BJ (cell line): ENCODE results near the gene CACNA2D2. TPM values are rescaled to one million over a fixed set of nuclear protein-coding genes. Genes with fewer than 3 reads are reported as not detected.

Source experiments
- CTCF ChIA-PET: fragments of 350-600 bp; formaldehyde crosslinking; extraction: SDS; loops from one replicate; lab custom pipeline; 2021; ENCODE audit warnings: antibody characterized with exemption, inconsistent platforms; lab: Yijun Ruan, JAX
- POLR2A ChIA-PET: fragments of 300-600 bp; sonication (Branson Sonifier 250); formaldehyde crosslinking; extraction: SDS; loops from one replicate; lab custom pipeline; 2021; ENCODE audit warnings: antibody characterized with exemption; lab: Charles Lee
- DNase-seq: peaks from one replicate; pipeline ENCODE4 v3.0.0-alpha.2; 2011; ENCODE audit warnings: low read depth
- H3K27me3 ChIP-seq: 2 replicates; pipeline ENCODE4 v1.6.0; 2011; ENCODE audit warnings: low read length; ENCODE audit not compliant: control insufficient read depth, insufficient read depth
- H3K36me3 ChIP-seq: 2 replicates; pipeline ENCODE4 v1.5.1; 2011; ENCODE audit warnings: low read length; ENCODE audit not compliant: control insufficient read depth, insufficient read depth
- H3K4me3 ChIP-seq: 2 replicates; pipeline ENCODE4 v1.5.1; 2011; ENCODE audit warnings: low read depth, mild to moderate bottlenecking, control low read depth, low read length
- polyA plus RNA-seq: library from polyadenylated mRNA; depleted of rRNA; stranded (reverse); fragments of >200 nt; gene quantifications from 2 replicates; pipeline ENCODE4 v1.2.3, GENCODE V29; 2011
- TF ChIP-seq, protein P1 (sequence below): IDR thresholded peaks from 2 replicates; pipeline ENCODE4 v1.5.1; 2011; ENCODE audit warnings: low read depth, mild to moderate bottlenecking, control low read depth, inconsistent platforms, low read length, moderate library complexity; ENCODE audit not compliant: insufficient read depth

The CACNA2D2 gene
- polyA plus RNA-seq, 1 experiment = 0.11 TPM

DNA sequence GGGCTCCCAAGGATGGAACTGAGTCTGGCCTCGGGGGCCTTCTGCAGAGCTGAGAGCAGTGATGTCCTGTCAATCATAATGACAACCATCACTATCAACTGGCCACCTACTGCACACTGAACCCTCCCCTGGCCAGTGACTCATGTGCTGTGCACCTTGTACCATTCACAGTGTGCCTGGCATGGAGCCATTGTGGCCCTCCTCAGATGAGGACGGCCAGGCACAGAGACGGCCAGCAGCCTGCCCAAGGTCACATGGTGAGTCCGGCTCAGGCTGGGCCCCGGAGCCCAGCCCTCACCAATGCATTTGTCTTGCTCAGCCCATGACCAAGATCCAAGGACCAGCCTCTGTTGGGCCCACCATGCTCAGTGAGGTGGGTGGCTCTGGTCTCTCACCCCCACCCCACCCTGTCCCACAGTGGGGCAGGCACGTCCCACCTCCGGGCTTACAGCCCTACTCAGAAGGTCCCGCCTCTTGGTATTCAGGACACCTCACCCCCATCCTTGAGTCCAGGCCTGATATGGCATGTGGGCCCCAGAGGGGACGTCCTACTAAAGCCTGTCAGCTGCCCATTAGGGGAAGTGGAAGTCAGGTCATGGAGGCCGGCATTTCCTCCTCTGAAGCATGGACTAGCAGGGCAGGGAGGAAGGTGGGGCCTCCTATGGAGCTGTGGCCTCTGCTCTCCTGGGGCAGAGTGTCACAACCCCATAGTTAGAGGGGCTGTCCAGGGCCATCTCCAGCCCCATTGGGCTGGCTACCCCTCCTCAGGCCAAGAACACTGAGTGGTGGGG, 108.2 kb downstream of the CACNA2D2 start:
- ChIA-PET POLR2A (no interaction called here), CTCF (no interaction called here)
- no peaks in the 10 kb centered on the region for H3K36me3 ChIP-seq
- TF ChIP-seq, protein P1, sequence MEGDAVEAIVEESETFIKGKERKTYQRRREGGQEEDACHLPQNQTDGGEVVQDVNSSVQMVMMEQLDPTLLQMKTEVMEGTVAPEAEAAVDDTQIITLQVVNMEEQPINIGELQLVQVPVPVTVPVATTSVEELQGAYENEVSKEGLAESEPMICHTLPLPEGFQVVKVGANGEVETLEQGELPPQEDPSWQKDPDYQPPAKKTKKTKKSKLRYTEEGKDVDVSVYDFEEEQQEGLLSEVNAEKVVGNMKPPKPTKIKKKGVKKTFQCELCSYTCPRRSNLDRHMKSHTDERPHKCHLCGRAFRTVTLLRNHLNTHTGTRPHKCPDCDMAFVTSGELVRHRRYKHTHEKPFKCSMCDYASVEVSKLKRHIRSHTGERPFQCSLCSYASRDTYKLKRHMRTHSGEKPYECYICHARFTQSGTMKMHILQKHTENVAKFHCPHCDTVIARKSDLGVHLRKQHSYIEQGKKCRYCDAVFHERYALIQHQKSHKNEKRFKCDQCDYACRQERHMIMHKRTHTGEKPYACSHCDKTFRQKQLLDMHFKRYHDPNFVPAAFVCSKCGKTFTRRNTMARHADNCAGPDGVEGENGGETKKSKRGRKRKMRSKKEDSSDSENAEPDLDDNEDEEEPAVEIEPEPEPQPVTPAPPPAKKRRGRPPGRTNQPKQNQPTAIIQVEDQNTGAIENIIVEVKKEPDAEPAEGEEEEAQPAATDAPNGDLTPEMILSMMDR = no peak
- H3K27me3 ChIP-seq = peaks cover 6% of the 10 kb centered on the region
- H3K4me3 ChIP-seq = no peak overlapping the region
- no peak for DNase-seq

DNA sequence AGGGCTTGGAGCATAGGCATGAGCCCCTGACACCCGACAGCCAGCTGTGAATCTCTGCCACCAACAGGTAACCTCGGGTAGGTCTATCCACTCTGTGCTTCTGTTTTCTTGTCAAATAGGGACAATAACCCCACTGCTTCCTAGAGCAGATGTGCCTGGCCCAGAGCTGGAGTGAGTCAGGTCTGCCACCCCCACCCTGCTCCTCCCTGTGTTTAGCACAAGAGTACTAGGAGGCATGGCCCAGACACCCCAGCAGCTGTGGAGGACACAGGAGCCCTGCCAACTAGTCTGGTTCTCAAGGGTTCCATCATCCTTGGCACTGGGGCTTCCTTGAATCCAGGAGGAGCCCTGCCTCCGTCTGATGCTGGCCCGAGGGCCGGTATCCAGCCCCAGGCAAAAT, 110.4 kb downstream of the CACNA2D2 start:
- TF ChIP-seq, protein P1 = no peak
- no peak overlapping the region for H3K4me3 ChIP-seq
- H3K36me3 ChIP-seq = no peaks in the 10 kb centered on the region
- DNase-seq = no peak
- POLR2A ChIA-PET = no interaction called here
- CTCF ChIA-PET = no interaction called here
- peaks cover 6% of the 10 kb centered on the region for H3K27me3 ChIP-seq

DNA sequence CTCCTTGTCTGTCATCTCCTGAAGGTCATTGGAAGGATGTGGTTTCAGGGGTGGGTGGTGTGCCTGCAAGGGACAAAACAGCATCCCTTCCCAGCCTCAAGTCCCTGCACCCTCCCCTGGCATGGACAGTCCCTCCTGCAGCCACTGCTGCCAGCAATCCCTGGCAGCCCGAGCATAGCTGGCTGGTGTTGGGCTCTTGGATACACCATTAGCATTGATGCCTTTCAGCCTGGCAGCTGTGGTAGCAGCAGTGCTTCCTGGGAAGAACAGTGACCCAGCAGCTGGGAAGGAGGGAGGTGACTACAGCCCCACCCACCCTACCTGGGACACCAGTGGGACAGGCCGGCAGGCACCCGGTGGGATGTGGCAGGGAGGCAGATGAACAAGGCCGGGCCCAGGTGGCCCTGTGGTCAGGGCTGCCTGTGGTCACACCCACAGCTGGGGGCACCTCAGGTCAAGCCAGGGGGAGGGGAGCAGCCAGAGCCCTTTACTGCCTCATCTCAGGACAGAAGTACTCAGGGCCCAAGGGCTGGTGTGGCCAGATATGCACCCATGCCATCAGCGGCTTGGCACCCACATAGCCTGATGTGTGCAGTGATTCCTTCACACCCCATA, 111.2 kb downstream of the CACNA2D2 start:
- Histone ChIP-seq H3K27me3 (peaks cover 4% of the 10 kb centered on the region), H3K36me3 (no peaks in the 10 kb centered on the region), H3K4me3 (no peak overlapping the region)
- ChIA-PET CTCF (no interaction called here), POLR2A (no interaction called here)
- TF ChIP-seq, protein P1 = no peak
- DNase-seq = no peak

DNA sequence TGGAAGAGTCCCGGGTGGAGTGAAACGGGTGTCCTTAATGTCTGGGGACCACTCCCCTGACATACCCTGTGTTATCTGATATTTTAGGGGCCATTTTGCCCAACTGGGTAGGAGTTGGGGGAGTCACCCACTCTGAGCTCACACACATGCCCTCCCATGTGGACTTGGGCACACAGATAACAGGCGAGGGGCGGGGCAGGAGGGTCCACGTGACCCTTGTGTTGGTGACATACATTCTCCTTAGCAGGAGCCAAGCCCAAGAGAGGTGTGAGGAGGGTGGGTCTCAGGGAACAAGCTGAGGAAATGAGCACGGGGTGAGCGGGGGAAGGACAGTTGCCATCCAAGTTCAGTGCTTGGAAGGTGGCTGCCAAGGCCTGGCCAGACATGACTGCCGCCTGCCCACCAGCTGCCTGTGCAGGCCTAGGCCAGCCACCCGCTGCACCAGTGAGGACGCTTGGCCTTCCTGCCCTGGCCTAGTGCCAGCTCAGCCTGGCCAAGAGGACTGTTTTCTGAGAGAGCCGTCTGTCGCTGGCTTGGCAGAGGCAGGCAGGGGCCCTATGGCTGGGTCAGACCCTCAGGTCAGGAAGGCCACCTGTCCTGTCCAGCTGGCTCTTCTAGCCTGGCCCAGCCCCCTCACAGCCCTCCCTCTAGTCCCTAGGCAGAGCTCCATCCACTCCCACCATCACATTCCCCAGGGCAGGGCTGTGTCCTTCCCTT, 112.8 kb downstream of the CACNA2D2 start:
- H3K36me3 ChIP-seq = no peaks in the 10 kb centered on the region
- TF ChIP-seq, protein P1 = no peak
- no peak for DNase-seq
- CTCF ChIA-PET = interaction anchor here (1.0 kb wide), 1 partner anchor 7 kb away, joined by 3 read pairs; no protein-coding TSS in a partner anchor
- H3K4me3 ChIP-seq = no peak overlapping the region
- H3K27me3 ChIP-seq = peaks cover 7% of the 10 kb centered on the region
- POLR2A ChIA-PET = no interaction called here

DNA sequence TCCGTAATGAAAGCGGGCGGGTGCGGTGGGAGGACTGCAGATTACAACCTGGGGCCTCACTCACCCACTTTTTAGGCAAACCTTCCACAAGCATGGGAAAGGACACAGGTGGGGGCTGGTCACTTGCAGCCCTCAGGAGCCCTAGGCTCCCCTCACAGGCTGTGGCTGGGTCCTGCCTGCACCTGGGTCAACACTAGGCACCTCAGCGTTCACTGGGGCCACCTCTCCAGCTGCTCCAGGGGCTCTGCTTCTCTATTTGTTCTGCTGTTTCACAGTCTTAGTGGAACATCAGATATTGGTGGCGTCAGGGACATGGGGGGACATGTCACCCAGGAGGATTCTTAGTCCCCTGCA, 114.0 kb downstream of the CACNA2D2 start:
- DNase-seq = no peak
- Histone ChIP-seq H3K4me3 (no peak overlapping the region), H3K27me3 (peaks cover 7% of the 10 kb centered on the region), H3K36me3 (no peaks in the 10 kb centered on the region)
- POLR2A ChIA-PET = no interaction called here
- TF ChIP-seq, protein P1 = no peak
- CTCF ChIA-PET = no interaction called here
